CD4-positive, alpha-beta T cell (primary cell): Measurements from ENCODE around the gene PRX. TPM values are rescaled to one million over a fixed set of nuclear protein-coding genes. Genes with fewer than 3 reads are reported as not detected.

ENCODE experiments used
- ATAC-seq: fragments of 200-7000 bp; cut with Tn5 transposase; one replicate; pipeline ENCODE4 v1.10.0; 2022; ENCODE audit warnings: mild to moderate bottlenecking; ENCODE audit not compliant: poor library complexity
- CTCF ChIA-PET: fragments of 350-600 bp; sonication (Branson Sonifier 250); formaldehyde crosslinking; loops from one replicate; lab custom pipeline; 2021; ENCODE audit warnings: antibody characterized with exemption, inconsistent platforms; lab: Charles Lee
- POLR2A ChIA-PET: fragments of 350-600 bp; sonication (Branson Sonifier 250); formaldehyde crosslinking; loops from one replicate; lab custom pipeline; 2021; ENCODE audit warnings: antibody characterized with exemption, inconsistent platforms; lab: Charles Lee
- DNase-seq, 14 experiments: peaks; one replicate each; pipeline ENCODE4 v3.0.0-alpha.2; 2013 to 2020; ENCODE audit warnings: mixed read lengths in 2 of 14
- H3K27ac ChIP-seq, 2 donors: one replicate each; pipeline versions ENCODE4 v1.5.1 to v1.7.0; 2013; ENCODE audit warnings: low read length in 2 of 2, low read depth in 1 of 2, mild to moderate bottlenecking in 1 of 2
- H3K27me3 ChIP-seq, 2 experiments: 1 replicate in 1 of 2; 2 replicates in 1 of 2; pipeline versions ENCODE4 v1.6.1 to v1.7.0; 2013; ENCODE audit warnings: low read length in 2 of 2, control low read depth in 1 of 2, mild to moderate bottlenecking in 1 of 2, moderate library complexity in 1 of 2; ENCODE audit not compliant: insufficient read depth in 2 of 2, control insufficient read depth in 1 of 2
- H3K36me3 ChIP-seq: one replicate; pipeline ENCODE4 v1.6.1; 2013; ENCODE audit warnings: low read length, control low read depth; ENCODE audit not compliant: insufficient read depth
- H3K4me1 ChIP-seq: one replicate; pipeline ENCODE4 v1.6.1; 2013; ENCODE audit warnings: low read length, control low read depth; ENCODE audit not compliant: insufficient read depth
- H3K4me3 ChIP-seq: one replicate; pipeline ENCODE4 v1.5.1; 2013; ENCODE audit warnings: mild to moderate bottlenecking, low read length, moderate library complexity
- H3K9me3 ChIP-seq, 2 experiments: 1 replicate in 1 of 2; 2 replicates in 1 of 2; pipeline versions ENCODE4 v1.6.1 to v1.7.0; 2013; ENCODE audit warnings: low read length in 2 of 2, mild to moderate bottlenecking in 2 of 2, control low read depth in 1 of 2, moderate library complexity in 1 of 2; ENCODE audit not compliant: control insufficient read depth in 1 of 2, insufficient read depth in 1 of 2
- H3K27ac Mint-ChIP-seq: one replicate; pipeline ENCODE4 v1.8.0; 2020; ENCODE audit warnings: mixed read lengths
- H3K27me3 Mint-ChIP-seq: one replicate; pipeline ENCODE4 v1.8.0; 2021; ENCODE audit warnings: mixed read lengths
- H3K36me3 Mint-ChIP-seq: one replicate; pipeline ENCODE4 v1.8.0; 2021; ENCODE audit warnings: low read depth, mixed read lengths
- H3K4me1 Mint-ChIP-seq: one replicate; pipeline ENCODE4 v1.8.0; 2021; ENCODE audit warnings: low read depth, mixed read lengths
- H3K4me3 Mint-ChIP-seq: one replicate; pipeline ENCODE4 v1.8.0; 2020; ENCODE audit warnings: mild to moderate bottlenecking, mixed read lengths
- H3K9me3 Mint-ChIP-seq: one replicate; pipeline ENCODE4 v1.8.0; 2020; ENCODE audit warnings: mixed read lengths
- intact Hi-C, 2 experiments: fragments of 100-400 bp; cut with DNase I in 1 of 2; cut with micrococcal nuclease in 1 of 2; formaldehyde crosslinking; loops; one replicate each; pipeline versions ENCODE4 v1.15.1 to v1.9.0; 2023 to 2025; cut with DNase I, micrococcal nuclease
- total RNA-seq, 174 experiments: library from RNA in 2 of 174; stranded (reverse) in 2 of 174; gene quantifications; one replicate each; pipeline ENCODE4 v1.2.3 and lab custom pipeline; 2021 to 2026
- TF ChIP-seq, protein P1 (sequence below): fragments of 200-600 bp; IDR thresholded peaks from one replicate; pipeline ENCODE4 v1.8.0; 2022; ENCODE audit warnings: antibody characterized with exemption, mild to moderate bottlenecking

Gene PRX
- total RNA-seq, 2 experiments from 2014 or later: 1.5 TPM

DNA sequence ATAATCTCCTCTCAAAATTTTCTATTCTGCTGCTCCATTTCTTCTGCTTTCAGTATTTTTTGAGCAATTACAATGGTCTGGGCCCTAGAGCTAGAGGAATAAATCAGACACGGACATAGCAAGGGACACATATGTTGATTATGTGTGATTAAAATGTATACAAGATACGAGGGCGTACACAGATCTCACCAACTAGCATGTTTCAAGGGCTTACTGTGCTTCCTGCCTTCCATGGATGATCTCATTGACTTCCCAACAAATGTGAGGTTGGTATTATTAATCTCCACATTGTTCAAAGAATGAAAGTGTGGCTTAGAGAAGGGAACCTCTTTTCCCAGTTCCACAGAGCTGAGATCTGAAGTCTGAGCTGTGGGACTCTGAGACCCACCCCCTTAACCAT lies 55.5 kb downstream of the PRX start:
- peaks cover 9% of the 10 kb centered on the region for H3K36me3 Mint-ChIP-seq
- H3K4me1 ChIP-seq: peaks cover 11% of the 10 kb centered on the region
- POLR2A ChIA-PET: no interaction called here
- peaks cover 3% of the 10 kb centered on the region for H3K36me3 ChIP-seq
- no peak overlapping the region for H3K4me3 Mint-ChIP-seq
- H3K27ac Mint-ChIP-seq: no peak overlapping the region
- no peaks in the 10 kb centered on the region for H3K27me3 ChIP-seq
- no peak overlapping the region for H3K4me3 ChIP-seq
- CTCF ChIA-PET: no interaction called here
- TF ChIP-seq, protein P1, sequence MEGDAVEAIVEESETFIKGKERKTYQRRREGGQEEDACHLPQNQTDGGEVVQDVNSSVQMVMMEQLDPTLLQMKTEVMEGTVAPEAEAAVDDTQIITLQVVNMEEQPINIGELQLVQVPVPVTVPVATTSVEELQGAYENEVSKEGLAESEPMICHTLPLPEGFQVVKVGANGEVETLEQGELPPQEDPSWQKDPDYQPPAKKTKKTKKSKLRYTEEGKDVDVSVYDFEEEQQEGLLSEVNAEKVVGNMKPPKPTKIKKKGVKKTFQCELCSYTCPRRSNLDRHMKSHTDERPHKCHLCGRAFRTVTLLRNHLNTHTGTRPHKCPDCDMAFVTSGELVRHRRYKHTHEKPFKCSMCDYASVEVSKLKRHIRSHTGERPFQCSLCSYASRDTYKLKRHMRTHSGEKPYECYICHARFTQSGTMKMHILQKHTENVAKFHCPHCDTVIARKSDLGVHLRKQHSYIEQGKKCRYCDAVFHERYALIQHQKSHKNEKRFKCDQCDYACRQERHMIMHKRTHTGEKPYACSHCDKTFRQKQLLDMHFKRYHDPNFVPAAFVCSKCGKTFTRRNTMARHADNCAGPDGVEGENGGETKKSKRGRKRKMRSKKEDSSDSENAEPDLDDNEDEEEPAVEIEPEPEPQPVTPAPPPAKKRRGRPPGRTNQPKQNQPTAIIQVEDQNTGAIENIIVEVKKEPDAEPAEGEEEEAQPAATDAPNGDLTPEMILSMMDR: no peak
- intact Hi-C loops: no loop called here
- H3K9me3 ChIP-seq: no peaks in the 10 kb centered on the region
- DNase-seq (no peak), ATAC-seq (no peak)
- H3K27ac ChIP-seq: no peak overlapping the region
- no peaks in the 10 kb centered on the region for H3K27me3 Mint-ChIP-seq
- no peaks in the 10 kb centered on the region for H3K9me3 Mint-ChIP-seq
- H3K4me1 Mint-ChIP-seq: peaks cover 19% of the 10 kb centered on the region

DNA sequence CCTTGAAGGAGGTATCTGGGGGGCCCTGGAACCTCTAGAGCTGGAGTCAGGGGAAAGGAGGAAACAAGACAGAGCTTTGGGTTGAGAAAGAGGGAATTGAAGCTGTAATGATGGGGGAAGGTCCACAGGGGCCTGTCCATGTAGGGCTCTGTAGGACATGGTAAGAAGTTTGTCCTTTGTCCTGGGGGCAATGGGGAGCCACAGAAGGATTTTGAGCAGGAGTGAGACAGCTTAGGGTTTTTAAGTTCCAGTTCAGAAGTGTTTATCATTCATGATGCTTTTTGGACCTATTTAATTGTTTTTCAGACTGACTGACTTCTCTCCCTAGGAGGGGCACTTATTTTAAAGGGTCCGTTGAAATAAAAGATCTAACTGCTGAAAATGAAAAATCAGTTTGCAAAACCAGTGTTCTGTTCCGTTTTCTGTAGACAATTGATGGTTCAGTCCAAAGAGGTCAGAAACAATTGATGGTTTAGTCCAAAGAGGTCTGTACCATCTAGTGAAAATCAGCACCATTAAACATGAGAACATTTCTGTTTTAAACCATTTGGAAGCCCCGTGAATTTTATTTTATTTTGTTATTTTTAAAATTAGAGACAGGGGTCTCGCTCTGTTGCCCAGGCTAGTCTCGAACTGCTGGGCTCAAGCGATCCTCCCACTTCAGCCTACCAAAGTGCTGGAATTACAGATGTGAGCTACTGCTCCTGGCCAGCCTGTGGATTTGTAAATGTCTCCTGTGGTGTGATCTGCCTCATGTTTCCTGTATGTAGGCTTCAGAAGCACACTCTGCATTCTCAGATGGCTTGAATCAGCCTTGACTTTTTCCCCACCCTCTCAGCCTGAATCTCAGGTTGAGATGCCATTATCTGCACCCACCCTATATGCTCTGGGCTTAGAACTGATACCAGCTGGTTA lies 56.2 kb downstream of the PRX start:
- H3K4me1 ChIP-seq: peaks cover 11% of the 10 kb centered on the region
- no peak overlapping the region for H3K4me3 Mint-ChIP-seq
- H3K27ac Mint-ChIP-seq: no peak overlapping the region

DNA sequence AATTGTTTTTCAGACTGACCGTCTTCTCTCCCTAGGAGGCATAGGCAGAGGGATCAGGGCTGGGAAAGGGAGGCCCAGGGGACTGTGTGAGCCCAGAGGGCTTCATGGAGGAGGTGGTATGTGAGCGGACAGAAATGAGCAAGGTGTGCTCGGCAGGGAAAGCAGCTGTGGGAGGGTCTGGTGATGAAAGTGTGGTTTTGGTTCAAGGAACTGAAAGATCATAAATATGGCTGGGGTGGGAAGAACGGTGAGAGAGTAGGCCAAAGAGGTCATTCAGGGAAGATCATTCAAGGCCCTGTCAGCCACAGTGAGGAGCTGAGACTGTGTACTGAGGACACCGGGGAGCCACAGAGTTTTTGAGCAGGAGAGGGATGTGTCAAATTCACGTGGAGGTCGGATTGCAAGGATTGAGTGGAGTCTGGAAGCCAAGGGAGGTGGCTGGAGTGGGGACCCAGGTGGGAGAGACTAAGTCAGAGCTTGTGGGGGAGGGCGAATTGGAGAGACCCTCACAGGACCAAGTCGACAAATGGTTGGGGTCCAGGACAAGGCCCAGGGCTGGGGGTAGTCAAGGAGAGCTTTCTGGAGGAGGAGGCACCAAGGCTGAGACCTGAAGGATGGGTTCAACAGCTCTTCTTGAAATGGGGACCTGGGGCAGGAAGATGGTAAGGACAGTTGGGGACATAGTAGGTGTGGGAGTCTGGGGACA lies 57.0 kb downstream of the PRX start:
- ChIA-PET CTCF (no interaction called here), POLR2A (no interaction called here)
- Histone ChIP-seq H3K9me3 (no peaks in the 10 kb centered on the region), H3K36me3 (peaks cover 3% of the 10 kb centered on the region), H3K27me3 (no peaks in the 10 kb centered on the region), H3K4me1 (peaks cover 11% of the 10 kb centered on the region), H3K27ac (no peak overlapping the region), H3K4me3 (no peak overlapping the region)
- Mint-ChIP-seq H3K36me3 (peaks cover 4% of the 10 kb centered on the region), H3K4me1 (peaks cover 20% of the 10 kb centered on the region), H3K4me3 (no peak overlapping the region), H3K27ac (no peak overlapping the region), H3K9me3 (no peaks in the 10 kb centered on the region), H3K27me3 (no peaks in the 10 kb centered on the region)
- ATAC-seq: no peak
- DNase-seq: no peak
- TF ChIP-seq, protein P1: no peak
- intact Hi-C loops: no loop called here

More for the DNA sequence above, 56.2 kb downstream of the PRX start:
- intact Hi-C loops: no loop called here
- DNase-seq (no peak), ATAC-seq (no peak)
- ChIA-PET POLR2A (no interaction called here), CTCF (no interaction called here)
- H3K4me1 Mint-ChIP-seq: peaks cover 14% of the 10 kb centered on the region
- Histone ChIP-seq H3K9me3 (no peaks in the 10 kb centered on the region), H3K36me3 (peaks cover 3% of the 10 kb centered on the region), H3K27ac (no peak overlapping the region), H3K27me3 (no peaks in the 10 kb centered on the region), H3K4me3 (no peak overlapping the region)
- H3K9me3 Mint-ChIP-seq: no peaks in the 10 kb centered on the region
- no peaks in the 10 kb centered on the region for H3K27me3 Mint-ChIP-seq
- TF ChIP-seq, protein P1: no peak
- peaks cover 4% of the 10 kb centered on the region for H3K36me3 Mint-ChIP-seq
